Measurements from ENCODE around the gene PSG7.
"Not testable (repeated sequence)": the region's sequence is repeated elsewhere in the genome, so short reads cannot be mapped to it uniquely, and the experiment has no call there.

The PSG7 gene

GRCh38 chr19:42875881-42876280 lies 61.1 kb downstream of the PSG7 start:
- DNase-seq (ENCODE audit: low read depth, low spot score); H3K4me3 ChIP-seq (ENCODE audit: low read length): not testable (repeated sequence)

GRCh38 chr19:42874901-42875813 lies 61.9 kb downstream of the PSG7 start:
- DNase-seq (ENCODE audit: low read depth, low spot score) = not testable (repeated sequence)

GRCh38 chr19:42874136-42874535 lies 62.9 kb downstream of the PSG7 start:
- not testable (repeated sequence) for H3K4me3 ChIP-seq (ENCODE audit: low read length); DNase-seq (ENCODE audit: low read depth, low spot score)

More at GRCh38 chr19:42874901-42875813, 61.9 kb downstream of the PSG7 start:
- not testable (repeated sequence) for H3K4me3 ChIP-seq (ENCODE audit: low read length)

All from Jurkat, Clone E6-1 (cell line).